SKM-1 (cell line): ENCODE measurements around the gene MGMT.

ENCODE experiments used
- DNase-seq: peaks from one replicate; lab custom pipeline; 2025; ENCODE audit not compliant: unreplicated experiment; lab: John Stamatoyannopoulos, UW

The MGMT gene

GRCh38 chr10:129815898-129816655, 349.0 kb downstream of the MGMT start:
- DNase-seq: no peak

GRCh38 chr10:129816656-129817045, 349.6 kb downstream of the MGMT start:
- no peak for DNase-seq
